ENCODE measurements around the gene FANCM. TPM values are rescaled to one million over a fixed set of nuclear protein-coding genes. Genes with fewer than 3 reads are reported as not detected.

The FANCM gene
- total RNA-seq, 1 donor = 13.9 TPM

DNA sequence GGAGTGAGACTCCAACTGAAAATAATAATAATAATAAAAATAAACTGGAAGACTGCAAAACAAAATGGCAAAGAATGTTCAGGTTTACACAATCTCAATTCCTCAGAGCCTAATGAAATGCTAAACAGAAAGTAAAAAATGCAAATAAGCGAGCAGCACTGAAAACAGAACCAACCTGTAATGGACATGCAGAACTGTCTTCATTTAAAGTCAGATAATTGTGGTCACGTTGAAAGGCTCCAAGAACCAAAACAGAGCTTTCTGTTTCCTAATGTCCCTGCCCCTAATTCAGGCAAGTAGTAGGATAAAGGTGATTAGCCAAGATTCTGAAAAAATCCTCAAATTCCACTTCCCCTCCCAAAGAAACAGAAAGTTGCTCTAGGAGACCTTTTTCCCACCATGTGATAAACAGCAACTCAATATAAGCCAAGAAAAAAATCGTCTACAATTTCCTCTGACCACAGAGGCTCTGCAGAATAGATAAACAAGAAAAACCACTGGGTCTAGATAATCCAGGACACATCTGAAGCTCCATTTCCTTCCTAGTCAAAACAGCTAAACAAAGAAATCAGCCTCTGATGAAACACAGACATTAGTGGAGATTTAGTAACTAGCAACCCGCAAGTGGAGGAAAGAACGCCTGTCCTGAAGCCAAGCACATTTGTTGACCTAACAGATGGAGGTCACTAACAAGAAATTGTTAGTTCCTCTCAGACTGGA is 114.3 kb downstream of the FANCM start:
- peak; percentile 64 for DNase-seq (ENCODE audit: low read depth)
- TF ChIP-seq, protein P1, sequence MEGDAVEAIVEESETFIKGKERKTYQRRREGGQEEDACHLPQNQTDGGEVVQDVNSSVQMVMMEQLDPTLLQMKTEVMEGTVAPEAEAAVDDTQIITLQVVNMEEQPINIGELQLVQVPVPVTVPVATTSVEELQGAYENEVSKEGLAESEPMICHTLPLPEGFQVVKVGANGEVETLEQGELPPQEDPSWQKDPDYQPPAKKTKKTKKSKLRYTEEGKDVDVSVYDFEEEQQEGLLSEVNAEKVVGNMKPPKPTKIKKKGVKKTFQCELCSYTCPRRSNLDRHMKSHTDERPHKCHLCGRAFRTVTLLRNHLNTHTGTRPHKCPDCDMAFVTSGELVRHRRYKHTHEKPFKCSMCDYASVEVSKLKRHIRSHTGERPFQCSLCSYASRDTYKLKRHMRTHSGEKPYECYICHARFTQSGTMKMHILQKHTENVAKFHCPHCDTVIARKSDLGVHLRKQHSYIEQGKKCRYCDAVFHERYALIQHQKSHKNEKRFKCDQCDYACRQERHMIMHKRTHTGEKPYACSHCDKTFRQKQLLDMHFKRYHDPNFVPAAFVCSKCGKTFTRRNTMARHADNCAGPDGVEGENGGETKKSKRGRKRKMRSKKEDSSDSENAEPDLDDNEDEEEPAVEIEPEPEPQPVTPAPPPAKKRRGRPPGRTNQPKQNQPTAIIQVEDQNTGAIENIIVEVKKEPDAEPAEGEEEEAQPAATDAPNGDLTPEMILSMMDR (IDR thresholded peaks at IDR 0.05; ENCODE audit: insufficient read depth, low read length) = no peak
- H3K4me3 ChIP-seq (ENCODE audit: low read depth, low read length) = peak overlapping the region; percentile 29

Small RNA genes lying within 50 kb of the gene (small RNA-seq; reads per million reads assigned to genes)
- gene RF00151 = not detected
- 10,922 reads per million, percentile 100 among the genes with 10 or more reads in this experiment for gene SNORD127

Other genes with a start within 250 kb of the FANCM start
- 14.2 and 21.5 TPM in 2 replicates for gene KLHL28, start 174.0 kb upstream of the FANCM start, total RNA-seq (ENCODE audit: low replicate concordance)
- 20.0 and 34.0 TPM in 2 replicates for gene TOGARAM1, start 173.7 kb upstream of the FANCM start, total RNA-seq (ENCODE audit: low replicate concordance)
- gene PRPF39, start 51.8 kb upstream of the FANCM start, total RNA-seq (ENCODE audit: low replicate concordance) = 24.8 and 32.7 TPM in 2 replicates
- 21.7 and 41.3 TPM in 2 replicates for gene FKBP3, start 1.4 kb upstream of the FANCM start, total RNA-seq (ENCODE audit: low replicate concordance)
- gene MIS18BP1, start 117.3 kb downstream of the FANCM start, total RNA-seq (ENCODE audit: low replicate concordance) = 21.1 and 45.3 TPM in 2 replicates

Measured in fibroblast of the aortic adventitia (primary cell).